Heart right ventricle (tissue), 16 donors: ENCODE measurements around the gene KRT84. TPM values are rescaled to one million over a fixed set of nuclear protein-coding genes. Genes with fewer than 3 reads are reported as not detected.

Source experiments
- ATAC-seq, 8 donors: fragments of 200-7000 bp; cut with Tn5 transposase; one replicate each; pipeline ENCODE4 v1.9.1; 2020; ENCODE audit warnings: mild to moderate bottlenecking in 8 of 8, moderate library complexity in 8 of 8, moderate number of reproducible peaks in 1 of 8
- DNase-seq, 2 donors: peaks; one replicate each; pipeline ENCODE4 v3.0.0-alpha.2; 2020
- H3K27ac ChIP-seq, 10 donors: fragments of 200-600 bp; sonication (generic) in 2 of 10; one replicate each; pipeline versions ENCODE4 v1.5.0 to v1.8.0; 2020 to 2022; ENCODE audit warnings: mild to moderate bottlenecking in 3 of 10
- H3K27me3 ChIP-seq, 7 donors: fragments of 200-600 bp; one replicate each; pipeline ENCODE4 v1.8.0; 2021 to 2022; ENCODE audit warnings: mild to moderate bottlenecking in 2 of 7
- H3K36me3 ChIP-seq, 9 donors: fragments of 200-600 bp; sonication (generic) in 1 of 9; one replicate each; pipeline versions ENCODE4 v1.5.0 to v1.8.0; 2020 to 2022; ENCODE audit warnings: mild to moderate bottlenecking in 2 of 9
- H3K4me1 ChIP-seq, 9 donors: fragments of 200-600 bp; sonication (generic) in 1 of 9; one replicate each; pipeline versions ENCODE4 v1.5.0 to v1.8.0; 2020 to 2022; ENCODE audit warnings: mild to moderate bottlenecking in 4 of 9
- H3K4me3 ChIP-seq, 10 donors: fragments of 200-600 bp; sonication (generic) in 2 of 10; one replicate each; pipeline versions ENCODE4 v1.5.0 to v1.8.0; 2020 to 2022; ENCODE audit warnings: mild to moderate bottlenecking in 7 of 10, moderate library complexity in 2 of 10
- H3K9me3 ChIP-seq, 11 donors: fragments of 200-600 bp in 10 of 11; sonication (generic) in 2 of 11; one replicate each; pipeline versions ENCODE4 v1.5.0 to v1.8.0; 2013 to 2022; ENCODE audit warnings: mild to moderate bottlenecking in 2 of 11, control low read depth in 1 of 11, moderate library complexity in 1 of 11
- CTCF ChIP-seq, 9 donors: fragments of 200-600 bp; sonication (generic) in 2 of 9; IDR thresholded peaks; one replicate each; pipeline versions ENCODE4 v1.5.0 to v1.8.0; 2021 to 2022; ENCODE audit warnings: antibody characterized with exemption in 9 of 9, mild to moderate bottlenecking in 5 of 9, moderate library complexity in 1 of 9
- WGBS, 2 donors: extraction: QIAGEN DNeasy Blood & Tissue Kit; methylation state at CpG; one replicate each; pipeline ENCODE4 v1.1.7; 2013; ENCODE audit warnings: inconsistent platforms in 1 of 2; 5-methylcytosine and 5-hydroxymethylcytosine counted together
- intact Hi-C, 10 donors: fragments of 100-400 bp; cut with DNase I; formaldehyde crosslinking; loops; one replicate each; pipeline versions ENCODE4 v1.11.1 to v1.14.2; 2022
- long read RNA-seq, 3 donors: library from polyadenylated mRNA; unstranded; transcript quantifications; one replicate each; pipeline ENCODE4 v2.0.0, GENCODE V29; 2020 to 2021
- polyA plus RNA-seq, 2 donors: library from polyadenylated mRNA; stranded (reverse); fragments of 200-250 nt; gene quantifications; one replicate each; pipeline ENCODE4 v1.2.3, GENCODE V29; 2013
- total RNA-seq, 10 donors: library from RNA; stranded (reverse); fragmentation: NEBNext Ultra II Directional in 3 of 10; extraction: Animal tissue kit (Norgen Biotek cat#: 25700) in 3 of 10; gene quantifications; one replicate each; pipeline versions ENCODE4 v1.2.1 to v1.2.4, GENCODE V29; 2021 to 2023
- donor health status: Arrhythmogenic right ventricular cardiomyopathy.
- donor health status: ischemic (EF 13 %, LVEDD 7.1; RV severe dilation, severe dysfunction).
- donor health status: healthy with polysubstance abuse.
- donor health status: DM: no; HTN: yes; CAD: no.
- donor health status: DM: no; HTN: no; CAD: no.
- donor health status: ischemic (EF 25% LVEDD 6.9; RV normal size, moderate dysfunction).
- donor health status: ischemic (EF 25% LVEDD 5.7; RV mildly dilated, moderate dysfunction).
- donor health status: healthy.
- donor health status: DM: yes; HTN: yes; CAD: no.
- donor health status: Ischemic cardiomyopathy.
- donor health status: ischemic (EF 35%, LVEDD 5.7; RV mildly dilated, moderate dysfunction).
- donor health status: nonischemic (EF 11% LVEDD 7.7; RV severe dilation, severe dysfunction).
- donor health status: DM: yes; HTN: yes; CAD: no.
- donor health status: PGD.
- donor health status: ischemic (EF 29% LVEDD 5.4; RV normal size, mild dysfunction).
- donor health status: nonischemic (EF 23%, LVEDD 6.1; RV moderate dilation, normal function).

KRT84 gene
- total RNA-seq: not detected
- polyA plus RNA-seq: not detected
- long read RNA-seq, donor 1: 0 reads
- long read RNA-seq, donor 2: 0 reads
- long read RNA-seq, donor 3: 0 reads

DNA sequence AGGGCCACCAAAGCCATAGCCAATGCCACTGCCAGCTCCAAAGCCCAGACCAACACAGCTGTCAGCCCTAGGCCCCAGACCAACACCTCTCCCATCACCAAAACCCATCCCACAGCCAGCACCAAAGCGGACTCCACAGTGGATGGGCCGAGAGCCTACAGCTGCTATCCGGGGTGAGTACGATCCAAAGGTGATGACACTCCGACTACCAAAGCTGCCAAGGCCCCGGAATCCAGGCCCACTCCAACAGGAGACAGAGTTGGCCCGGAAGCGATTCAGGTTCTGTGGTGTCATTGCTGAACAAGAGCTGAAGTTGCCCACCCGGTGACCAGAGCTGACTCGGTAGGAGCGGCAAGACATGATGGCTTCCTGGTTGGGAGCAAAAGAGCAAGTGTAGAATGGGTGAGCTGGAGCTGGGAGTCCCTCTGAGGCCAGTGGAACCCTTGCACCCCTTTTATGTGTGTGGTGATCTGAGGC lies at the start of gene KRT84:
Gene KRT84, minus strand, starts transcription at position 427 of the 477 bp plus-strand sequence. Its CDS starts 67 bp downstream, at position 360.
- intact Hi-C loops: loop anchor here in 1 of 10 donors (10.0 kb wide), 1 partner anchor 110 kb away; the partner anchor contains the start of gene KRT6A
- 95% methylated on average over 11 of the region's 11 CpGs for WGBS, 2 donors
- no peaks in the 10 kb centered on the region for H3K36me3 ChIP-seq
- DNase-seq (no peak), ATAC-seq (no peak)
- no peaks in the 10 kb centered on the region for H3K4me1 ChIP-seq
- H3K9me3 ChIP-seq: no peaks in the 10 kb centered on the region
- H3K27me3 ChIP-seq: peaks cover 0 to 31% (median 0%) of the 10 kb centered on the region in 7 donors
- no peak for TF ChIP-seq CTCF (IDR thresholded peaks at IDR 0.05)
- no peak within 1 kb of the TSS for H3K27ac ChIP-seq
- H3K4me3 ChIP-seq: no peak within 1 kb of the TSS

DNA sequence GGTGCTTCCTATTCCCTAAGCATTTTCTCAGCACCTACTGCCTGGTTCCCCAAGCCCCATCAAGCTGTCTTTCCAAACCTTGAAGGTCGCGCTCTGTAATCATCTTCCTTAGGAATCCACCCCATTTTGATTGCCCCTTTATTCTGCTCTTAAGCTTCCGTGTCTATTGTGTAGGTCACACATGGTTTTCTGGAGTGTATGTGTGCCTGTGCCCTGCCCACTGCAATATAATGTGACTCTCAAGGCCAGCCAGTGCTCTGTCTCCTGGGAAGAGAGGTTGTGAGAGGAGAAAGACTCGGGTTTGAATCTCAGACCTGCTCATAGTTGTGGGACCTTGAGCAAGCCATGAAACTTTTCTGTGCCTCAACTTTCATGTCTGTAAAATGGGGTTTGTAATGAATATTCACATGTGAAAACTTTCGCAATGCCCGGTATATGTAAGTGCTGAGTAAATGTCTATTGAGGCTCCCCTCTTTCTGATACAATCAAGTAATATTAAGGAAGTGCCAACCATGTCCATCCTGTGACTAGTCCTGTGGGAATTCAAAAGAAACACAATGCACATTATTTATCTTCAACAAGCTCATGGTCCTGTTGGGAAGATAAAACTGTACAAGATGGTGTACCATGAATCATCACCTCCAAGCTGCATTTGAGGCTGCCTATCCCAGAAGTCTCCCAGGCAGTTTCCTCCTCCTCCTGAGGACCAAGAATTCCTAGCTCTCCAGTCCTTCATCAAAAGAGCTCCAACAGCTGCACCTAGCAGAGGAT lies 49.5 kb upstream of the KRT84 start:
- DNase-seq: no peak
- Histone ChIP-seq H3K27ac (no peak overlapping the region), H3K36me3 (no peaks in the 10 kb centered on the region), H3K4me1 (peaks cover 0 to 4% (median 0%) of the 10 kb centered on the region in 9 donors), H3K4me3 (no peak overlapping the region), H3K27me3 (peaks cover 0 to 49% (median 41%) of the 10 kb centered on the region in 7 donors), H3K9me3 (no peaks in the 10 kb centered on the region)
- TF ChIP-seq CTCF (IDR thresholded peaks at IDR 0.05): no peak
- intact Hi-C loops: no loop called here
- ATAC-seq: no peak
- WGBS, 2 donors: 94 to 97% methylated on average over 6 of the region's 6 CpGs

GRCh38 chr12:52434081-52434733 lies 48.8 kb upstream of the KRT84 start, which contains the start of gene KRT75:
KRT75 (minus strand) TSS chr12:52434371; CDS start chr12:52434304, 67 bp downstream.
- peaks cover 0 to 4% (median 0%) of the 10 kb centered on the region in 9 donors for H3K4me1 ChIP-seq
- intact Hi-C loops: no loop called here
- WGBS, 2 donors: 85 to 86% methylated on average over 20 of the region's 20 CpGs
- peaks cover 0 to 49% (median 34%) of the 10 kb centered on the region in 7 donors for H3K27me3 ChIP-seq
- H3K36me3 ChIP-seq: no peaks in the 10 kb centered on the region
- H3K9me3 ChIP-seq: no peaks in the 10 kb centered on the region
- no peak for TF ChIP-seq CTCF (IDR thresholded peaks at IDR 0.05)
- no peak for ATAC-seq
- no peak within 1 kb of the TSS for H3K4me3 ChIP-seq
- no peak for DNase-seq
- H3K27ac ChIP-seq: no peak within 1 kb of the TSS

DNA sequence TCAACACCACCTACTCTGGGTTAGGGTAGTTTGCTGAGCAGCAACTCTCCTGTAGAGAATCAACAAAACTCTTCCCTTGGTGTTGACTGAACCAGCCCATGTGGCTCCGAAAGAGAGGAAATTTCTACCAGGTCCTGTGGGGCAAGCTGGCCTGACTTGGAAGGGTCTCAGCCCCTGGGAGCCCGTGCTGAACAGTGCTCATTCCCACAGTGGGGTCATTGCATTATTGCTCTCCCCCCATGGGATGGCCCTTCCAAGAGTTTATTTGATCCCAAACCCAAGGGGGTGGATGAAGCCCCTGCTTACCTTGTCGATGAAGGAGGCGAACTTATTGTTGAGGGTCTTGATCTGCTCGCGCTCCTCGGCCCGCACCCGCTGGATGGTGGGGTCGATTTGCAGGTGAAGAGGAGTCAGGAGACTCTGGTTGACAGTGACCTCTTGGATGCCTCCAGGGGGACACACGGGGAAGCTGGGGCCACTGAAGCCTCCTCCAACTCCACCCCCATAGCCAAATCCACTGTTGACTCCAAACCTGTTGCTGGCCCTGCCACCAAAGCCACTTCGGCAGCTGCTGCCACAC lies 48.1 kb upstream of the KRT84 start:
- Histone ChIP-seq H3K4me1 (peaks cover 0 to 4% (median 0%) of the 10 kb centered on the region in 9 donors), H3K36me3 (no peaks in the 10 kb centered on the region), H3K4me3 (no peak overlapping the region), H3K27ac (no peak overlapping the region), H3K27me3 (peaks cover 0 to 49% (median 34%) of the 10 kb centered on the region in 7 donors), H3K9me3 (no peaks in the 10 kb centered on the region)
- intact Hi-C loops: no loop called here
- ATAC-seq (no peak), DNase-seq (no peak)
- 90 to 96% methylated on average over 12 of the region's 12 CpGs for WGBS, 2 donors
- no peak for TF ChIP-seq CTCF (IDR thresholded peaks at IDR 0.05)
